HG03521 (cell line): ENCODE measurements around the gene AGR2.

Experiments used
- ATAC-seq: cut with Tn5 transposase; IDR thresholded peaks from one replicate; pipeline ENCODE4 v1.9.1; 2021; ENCODE audit warnings: mild to moderate bottlenecking, moderate library complexity; ENCODE audit not compliant: unreplicated experiment

Gene AGR2

DNA sequence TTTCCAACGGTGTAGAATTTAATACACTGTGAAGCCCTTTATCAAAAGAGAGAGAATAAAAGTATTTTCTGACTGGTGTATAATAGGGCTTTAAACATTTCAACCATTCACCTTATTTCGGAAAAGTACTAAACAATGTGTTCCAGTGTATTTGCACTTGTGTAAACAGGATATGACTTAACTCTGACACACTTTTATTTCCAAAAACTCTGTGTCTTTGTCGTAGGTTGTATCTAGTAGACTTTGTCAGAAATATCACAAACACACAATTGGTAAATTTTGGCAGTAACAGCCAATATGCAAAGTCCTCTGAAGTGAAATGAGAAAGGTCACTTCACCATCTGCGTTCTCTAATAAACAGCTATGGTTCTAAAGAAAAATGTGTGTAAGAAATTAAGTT, 61.6 kb downstream of the AGR2 start:
- ATAC-seq, result no peak

DNA sequence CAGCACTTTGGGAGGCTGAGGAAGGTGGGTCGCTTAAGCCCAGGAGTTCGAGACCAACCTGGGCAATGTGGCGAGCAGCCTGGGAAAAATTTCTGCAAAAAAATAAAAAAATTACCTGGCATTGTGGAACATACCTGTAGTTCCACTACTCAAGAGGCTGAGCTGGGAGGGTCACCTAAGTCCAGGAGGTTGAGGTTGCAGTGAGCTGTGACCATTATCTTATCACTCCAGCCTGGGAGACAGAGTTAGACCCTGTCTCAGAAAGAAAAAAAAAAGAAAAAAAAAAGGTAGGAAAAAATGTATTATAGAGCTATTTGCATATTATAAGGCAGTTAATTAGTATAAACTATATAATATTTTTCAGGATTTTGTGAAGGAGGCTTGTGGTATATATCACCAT, 62.3 kb downstream of the AGR2 start:
- ATAC-seq, result no peak
